ENCODE results near the gene ITPR2.

GRCh38 chr12:26838888-26839416 is 6.0 kb upstream of the ITPR2 start:
- TF ChIP-seq CTCF (conservative IDR thresholded peaks at IDR 0.05; ENCODE audit: low read length): no peak
- no peak for TF ChIP-seq EZH2phosphoT487 (IDR thresholded peaks at IDR 0.05; ENCODE audit: borderline replicate concordance)

All from Loucy (cell line).